Ascending aorta (tissue), 2 donors: Measurements from ENCODE around the gene BUD13. TPM values are rescaled to one million over a fixed set of nuclear protein-coding genes. Genes with fewer than 3 reads are reported as not detected.
"Not testable (repeated sequence)": the region's sequence is repeated elsewhere in the genome, so short reads cannot be mapped to it uniquely, and the experiment has no call there.

Experiments used
- DNase-seq, 2 donors: peaks; one replicate each; pipeline ENCODE4 v3.0.0-alpha.2; 2019; ENCODE audit warnings: low spot score in 2 of 2
- H3K27ac ChIP-seq, 2 donors: fragments of 200-600 bp; sonication (generic); one replicate each; pipeline ENCODE4 v1.5.1; 2016 to 2017; ENCODE audit warnings: mild to moderate bottlenecking in 1 of 2
- H3K27me3 ChIP-seq: fragments of 200-600 bp; sonication (generic); one replicate; pipeline ENCODE4 v1.5.1; 2017
- H3K36me3 ChIP-seq, 2 donors: fragments of 200-600 bp; sonication (generic); one replicate each; pipeline ENCODE4 v1.5.1; 2016
- H3K4me1 ChIP-seq, 2 donors: fragments of 200-600 bp; sonication (generic); one replicate each; pipeline ENCODE4 v1.5.1; 2016 to 2017; ENCODE audit warnings: mild to moderate bottlenecking in 1 of 2
- H3K4me3 ChIP-seq, 2 donors: fragments of 200-600 bp; sonication (generic); one replicate each; pipeline ENCODE4 v1.5.1; 2016 to 2017; ENCODE audit warnings: mild to moderate bottlenecking in 1 of 2
- H3K9me3 ChIP-seq, 2 donors: fragments of 200-600 bp; sonication (generic); one replicate each; pipeline ENCODE4 v1.5.1; 2016
- CTCF ChIP-seq, 3 experiments: fragments of 200-600 bp in 2 of 3; fragments of 450-650 bp in 1 of 3; sonication (generic) in 2 of 3; IDR thresholded peaks; one replicate each; pipeline ENCODE4 v1.5.1; 2016 to 2019; ENCODE audit warnings: antibody characterized with exemption in 3 of 3, mild to moderate bottlenecking in 1 of 3, moderate library complexity in 1 of 3
- intact Hi-C: fragments of 100-400 bp; cut with DNase I; formaldehyde crosslinking; loops from one replicate; pipeline ENCODE4 v1.15.1; 2023
- total RNA-seq: library from RNA; depleted of rRNA; stranded (reverse); fragments of >200 nt; gene quantifications from one replicate; pipeline ENCODE4 v1.1.0, GENCODE V29; 2016

Gene BUD13
- total RNA-seq, 1 donor from 2014 or later: 23.9 TPM

GRCh38 chr11:116773203-116774097 is 663 bp upstream of the BUD13 start:
- Histone ChIP-seq H3K9me3 (no peaks in the 10 kb centered on the region), H3K4me1 (peaks cover 0 to 14% of the 10 kb centered on the region in 2 donors), H3K27me3 (no peaks in the 10 kb centered on the region), H3K4me3 (peak overlapping the region; percentile 71 to 82), H3K36me3 (peaks cover 13 to 21% of the 10 kb centered on the region in 2 donors), H3K27ac (peak overlapping the region; percentile 88 to 94)
- no peak for TF ChIP-seq CTCF (IDR thresholded peaks at IDR 0.05)
- no peak for DNase-seq
- intact Hi-C loops: loop anchor here (1.0 to 5.0 kb wide), 3 partner anchors 15 to 554 kb away; partner anchors contain the start of genes CEP164, PCSK7, RNF214 and ZPR1

GRCh38 chr11:116771935-116772334 is 852 bp downstream of the BUD13 start:
- no peak for TF ChIP-seq CTCF (IDR thresholded peaks at IDR 0.05)
- Histone ChIP-seq H3K27me3 (no peaks in the 10 kb centered on the region), H3K4me3 (peak overlapping the region; percentile 71 to 82), H3K27ac (peak overlapping the region in 1 of 2 donors; percentile 94), H3K36me3 (peaks cover 0 to 16% of the 10 kb centered on the region in 2 donors), H3K9me3 (no peaks in the 10 kb centered on the region), H3K4me1 (peaks cover 0 to 14% of the 10 kb centered on the region in 2 donors)
- DNase-seq: no peak
- intact Hi-C loops: loop anchor here (2.0 to 5.0 kb wide), 2 partner anchors 461 to 555 kb away; partner anchors contain the start of genes CEP164, PCSK7 and RNF214

- no peak overlapping the region for H3K27ac ChIP-seq
- TF ChIP-seq CTCF (IDR thresholded peaks at IDR 0.05): no peak
- H3K36me3 ChIP-seq: peaks cover 52 to 72% of the 10 kb centered on the region in 2 donors
Observed at GRCh38 chr11:116762132-116762531, 10.7 kb downstream of the BUD13 start.

GRCh38 chr11:116756044-116756443 is 16.7 kb downstream of the BUD13 start:
- H3K9me3 ChIP-seq, H3K4me3 ChIP-seq, DNase-seq, H3K27me3 ChIP-seq, intact Hi-C loops, H3K27ac ChIP-seq, H3K4me1 ChIP-seq: not testable (repeated sequence)
- H3K36me3 ChIP-seq: peaks cover 53 to 76% of the 10 kb centered on the region in 2 donors

More at GRCh38 chr11:116762132-116762531, 10.7 kb downstream of the BUD13 start:
- Histone ChIP-seq H3K4me1 (no peaks in the 10 kb centered on the region), H3K4me3 (no peak overlapping the region), H3K9me3 (no peaks in the 10 kb centered on the region), H3K27me3 (no peaks in the 10 kb centered on the region)
- intact Hi-C loops: no loop called here
- DNase-seq: no peak

GRCh38 chr11:116750070-116750718 is 22.6 kb downstream of the BUD13 start:
- H3K27ac ChIP-seq: no peak overlapping the region
- no peaks in the 10 kb centered on the region for H3K27me3 ChIP-seq
- TF ChIP-seq CTCF (IDR thresholded peaks at IDR 0.05): no peak
- intact Hi-C loops: no loop called here
- H3K4me1 ChIP-seq: no peaks in the 10 kb centered on the region
- DNase-seq: no peak
- H3K36me3 ChIP-seq: peaks cover 51 to 74% of the 10 kb centered on the region in 2 donors
- no peaks in the 10 kb centered on the region for H3K9me3 ChIP-seq
- H3K4me3 ChIP-seq: no peak overlapping the region

- TF ChIP-seq CTCF (IDR thresholded peaks at IDR 0.05): no peak
- Histone ChIP-seq H3K9me3 (no peaks in the 10 kb centered on the region), H3K27me3 (no peaks in the 10 kb centered on the region), H3K4me3 (no peak overlapping the region), H3K36me3 (peaks cover 12 to 15% of the 10 kb centered on the region in 2 donors), H3K27ac (no peak overlapping the region), H3K4me1 (no peaks in the 10 kb centered on the region)
- no peak for DNase-seq
- intact Hi-C loops: no loop called here
Observed at GRCh38 chr11:116742104-116742503, 30.7 kb downstream of the BUD13 start.
